Left ventricle myocardium superior (tissue), 1 donor: ENCODE results near the gene LYL1. TPM values are rescaled to one million over a fixed set of nuclear protein-coding genes. Genes with fewer than 3 reads are reported as not detected.
A peak's percentile ranks its signal among the peaks of the same experiment; 100 is the strongest.

Experiments
- ATAC-seq: fragments of 200-7000 bp; cut with Tn5 transposase; one replicate; pipeline ENCODE4 v1.9.1; 2020; ENCODE audit warnings: mild to moderate bottlenecking, moderate library complexity
- DNase-seq: peaks from one replicate; pipeline ENCODE4 v3.0.0-alpha.2; 2020
- intact Hi-C: fragments of 100-400 bp; cut with micrococcal nuclease; formaldehyde crosslinking; loops from one replicate; pipeline ENCODE4 v1.11.0; 2022
- total RNA-seq: library from RNA; stranded (reverse); fragmentation: NEBNext Ultra II Directional; extraction: Animal tissue kit (Norgen Biotek cat#: 25700); gene quantifications from one replicate; pipeline ENCODE4 v1.2.1, GENCODE V29; 2021
- donor health status: DM: no; HTN: yes; CAD: no; lungs with severe emphysema.

The LYL1 gene
- total RNA-seq, 1 donor from 2014 or later: 8.8 TPM

- DNase-seq: peak; percentile 79
- intact Hi-C loops: no loop called here
- ATAC-seq: peak; percentile 2
Observed at GRCh38 chr19:13097463-13098258, 5.0 kb downstream of the LYL1 start.

- no peak for DNase-seq
- intact Hi-C loops: no loop called here
Observed at GRCh38 chr19:13097033-13097462, 5.6 kb downstream of the LYL1 start.

GRCh38 chr19:13095934-13096927, 6.4 kb downstream of the LYL1 start:
- DNase-seq (peak; percentile 59), ATAC-seq (no peak)
- intact Hi-C loops: no loop called here

More at GRCh38 chr19:13097033-13097462, 5.6 kb downstream of the LYL1 start:
- ATAC-seq: no peak

GRCh38 chr19:13095393-13095784, 7.3 kb downstream of the LYL1 start:
- ATAC-seq: no peak
- DNase-seq: peak; percentile 51
- intact Hi-C loops: no loop called here

GRCh38 chr19:13094771-13095392, 7.8 kb downstream of the LYL1 start:
- intact Hi-C loops: no loop called here
- ATAC-seq (no peak), DNase-seq (no peak)

- DNase-seq (no peak), ATAC-seq (no peak)
- intact Hi-C loops: no loop called here
Observed at GRCh38 chr19:13094106-13094504, 8.6 kb downstream of the LYL1 start.

GRCh38 chr19:13093407-13094105, 9.1 kb downstream of the LYL1 start:
- peak; percentile 61 for ATAC-seq
- intact Hi-C loops: no loop called here
- peak; percentile 88 for DNase-seq

- ATAC-seq: peak; percentile 0
- DNase-seq: no peak
- intact Hi-C loops: no loop called here
Observed at GRCh38 chr19:13092606-13093235, 9.9 kb downstream of the LYL1 start.

GRCh38 chr19:13092158-13092543, 10.5 kb downstream of the LYL1 start:
- intact Hi-C loops: no loop called here
- DNase-seq (no peak), ATAC-seq (peak; percentile 0)

- ATAC-seq (peak; percentile 70), DNase-seq (peak; percentile 72)
- intact Hi-C loops: no loop called here
Observed at GRCh38 chr19:13091400-13092157, 11.1 kb downstream of the LYL1 start.

- DNase-seq: no peak
- intact Hi-C loops: no loop called here
- no peak for ATAC-seq
Observed at GRCh38 chr19:13090511-13091231, 12.0 kb downstream of the LYL1 start.

GRCh38 chr19:13089857-13090507, 12.7 kb downstream of the LYL1 start:
- DNase-seq (no peak), ATAC-seq (no peak)
- intact Hi-C loops: loop anchor here (5.0 kb wide), 1 partner anchor 108 kb away; no protein-coding TSS in a partner anchor

- DNase-seq (no peak), ATAC-seq (no peak)
- intact Hi-C loops: loop anchor here (5.0 kb wide), 1 partner anchor 107 kb away; no protein-coding TSS in a partner anchor
Observed at GRCh38 chr19:13089139-13089856, 13.4 kb downstream of the LYL1 start.

- DNase-seq (no peak), ATAC-seq (no peak)
- intact Hi-C loops: loop anchor here (5.0 kb wide), 1 partner anchor 106 kb away; no protein-coding TSS in a partner anchor
Observed at GRCh38 chr19:13087795-13088537, 14.7 kb downstream of the LYL1 start.

GRCh38 chr19:13087295-13087694, 15.4 kb downstream of the LYL1 start:
- ATAC-seq (no peak), DNase-seq (no peak)
- intact Hi-C loops: loop anchor here (5.0 kb wide), 1 partner anchor 105 kb away; no protein-coding TSS in a partner anchor
